Measurements from ENCODE around the gene UBALD1.

Gene UBALD1

DNA sequence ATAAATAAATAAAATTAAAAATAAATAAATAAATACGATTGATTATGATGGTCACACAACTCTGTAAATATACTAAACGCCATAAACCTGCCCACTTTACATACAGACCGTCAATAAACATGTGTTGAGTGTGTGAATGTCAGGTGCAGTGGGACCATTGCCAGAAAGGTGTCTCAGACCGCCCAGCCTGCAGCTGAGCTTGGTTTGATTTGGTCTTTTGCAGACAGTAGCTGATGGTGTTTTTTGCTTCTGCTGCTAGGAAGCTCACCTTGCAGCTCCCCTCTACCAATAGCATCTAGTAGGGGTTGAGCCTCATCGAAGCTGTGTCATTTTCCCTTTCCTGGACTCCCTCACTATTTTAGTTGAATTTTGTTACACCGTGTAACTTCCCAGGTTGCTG, 23.5 kb downstream of the UBALD1 start:
- no peak for DNase-seq (ENCODE audit: low spot score)
- TF ChIP-seq, protein P1, sequence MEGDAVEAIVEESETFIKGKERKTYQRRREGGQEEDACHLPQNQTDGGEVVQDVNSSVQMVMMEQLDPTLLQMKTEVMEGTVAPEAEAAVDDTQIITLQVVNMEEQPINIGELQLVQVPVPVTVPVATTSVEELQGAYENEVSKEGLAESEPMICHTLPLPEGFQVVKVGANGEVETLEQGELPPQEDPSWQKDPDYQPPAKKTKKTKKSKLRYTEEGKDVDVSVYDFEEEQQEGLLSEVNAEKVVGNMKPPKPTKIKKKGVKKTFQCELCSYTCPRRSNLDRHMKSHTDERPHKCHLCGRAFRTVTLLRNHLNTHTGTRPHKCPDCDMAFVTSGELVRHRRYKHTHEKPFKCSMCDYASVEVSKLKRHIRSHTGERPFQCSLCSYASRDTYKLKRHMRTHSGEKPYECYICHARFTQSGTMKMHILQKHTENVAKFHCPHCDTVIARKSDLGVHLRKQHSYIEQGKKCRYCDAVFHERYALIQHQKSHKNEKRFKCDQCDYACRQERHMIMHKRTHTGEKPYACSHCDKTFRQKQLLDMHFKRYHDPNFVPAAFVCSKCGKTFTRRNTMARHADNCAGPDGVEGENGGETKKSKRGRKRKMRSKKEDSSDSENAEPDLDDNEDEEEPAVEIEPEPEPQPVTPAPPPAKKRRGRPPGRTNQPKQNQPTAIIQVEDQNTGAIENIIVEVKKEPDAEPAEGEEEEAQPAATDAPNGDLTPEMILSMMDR (IDR thresholded peaks at IDR 0.05; ENCODE audit: extremely low read depth, insufficient read depth, missing control alignments), result no peak
- in situ Hi-C loops (cut with MboI; ENCODE audit: low pct_unique_long_range_greater_than_20kb, low sequenced_read_pairs, unreplicated experiment), result no loop called here

- DNase-seq (ENCODE audit: low spot score), result no peak
- in situ Hi-C loops (cut with MboI; ENCODE audit: low pct_unique_long_range_greater_than_20kb, low sequenced_read_pairs, unreplicated experiment), result no loop called here
- TF ChIP-seq, protein P1 (IDR thresholded peaks at IDR 0.05; ENCODE audit: extremely low read depth, insufficient read depth, missing control alignments), result no peak
These were observed 25.7 kb downstream of the UBALD1 start for GRCh38 chr16:4588961-4589360.

DNA sequence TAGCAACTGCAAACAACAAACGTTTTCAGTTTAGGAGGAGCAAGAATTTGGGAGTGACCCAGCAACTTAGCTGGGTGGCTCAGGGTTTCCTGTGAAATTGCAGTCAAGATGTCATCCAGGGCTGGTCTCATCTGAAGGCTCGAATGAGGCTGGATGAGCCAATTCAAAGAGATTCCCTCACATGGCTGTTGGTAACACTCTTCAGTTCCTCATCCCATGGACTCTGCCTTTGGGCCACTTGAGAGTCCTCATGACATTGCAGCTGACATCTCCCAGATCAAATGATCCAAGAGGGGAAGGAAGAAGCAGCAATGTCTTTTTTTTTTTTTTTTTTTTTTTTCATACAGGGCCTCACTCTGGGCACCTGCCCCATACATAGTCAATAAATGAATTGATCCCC, 26.3 kb downstream of the UBALD1 start:
- DNase-seq (ENCODE audit: low spot score), result no peak
- TF ChIP-seq, protein P1 (IDR thresholded peaks at IDR 0.05; ENCODE audit: extremely low read depth, insufficient read depth, missing control alignments), result no peak
- in situ Hi-C loops (cut with MboI; ENCODE audit: low pct_unique_long_range_greater_than_20kb, low sequenced_read_pairs, unreplicated experiment), result no loop called here

DNA sequence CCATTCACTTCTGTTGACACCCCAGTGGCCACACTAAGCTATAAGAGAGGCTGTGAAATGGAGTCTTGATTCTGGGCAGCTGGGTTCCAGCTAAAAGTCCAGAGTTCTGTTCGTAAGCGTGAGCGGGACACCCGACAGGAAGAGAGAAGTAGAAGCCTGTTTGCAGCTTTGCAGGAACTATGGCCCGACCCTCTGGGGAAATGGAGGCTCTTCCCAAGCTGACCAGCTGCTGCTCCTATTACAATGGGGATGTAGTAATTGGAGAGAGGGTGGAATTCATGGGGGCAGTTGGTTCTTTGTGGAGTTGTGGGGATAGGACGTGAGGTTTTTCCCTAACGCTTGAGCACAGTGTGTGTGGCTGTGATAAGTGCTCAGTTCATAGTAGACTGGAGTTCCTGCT, 28.4 kb downstream of the UBALD1 start:
- TF ChIP-seq, protein P1 (IDR thresholded peaks at IDR 0.05; ENCODE audit: extremely low read depth, insufficient read depth, missing control alignments), result no peak
- in situ Hi-C loops (cut with MboI; ENCODE audit: low pct_unique_long_range_greater_than_20kb, low sequenced_read_pairs, unreplicated experiment), result no loop called here
- no peak for DNase-seq (ENCODE audit: low spot score)

GRCh38 chr16:4583906-4584305, 30.8 kb downstream of the UBALD1 start:
- DNase-seq (ENCODE audit: low spot score), result no peak
- TF ChIP-seq, protein P1 (IDR thresholded peaks at IDR 0.05; ENCODE audit: extremely low read depth, insufficient read depth, missing control alignments), result no peak
- in situ Hi-C loops (cut with MboI; ENCODE audit: low pct_unique_long_range_greater_than_20kb, low sequenced_read_pairs, unreplicated experiment), result no loop called here

- TF ChIP-seq, protein P1 (IDR thresholded peaks at IDR 0.05; ENCODE audit: extremely low read depth, insufficient read depth, missing control alignments), result no peak
- in situ Hi-C loops (cut with MboI; ENCODE audit: low pct_unique_long_range_greater_than_20kb, low sequenced_read_pairs, unreplicated experiment), result no loop called here
- no peak for DNase-seq (ENCODE audit: low spot score)
These were observed 34.4 kb downstream of the UBALD1 start for GRCh38 chr16:4580250-4580649.

- DNase-seq (ENCODE audit: low spot score), result no peak
- TF ChIP-seq, protein P1 (IDR thresholded peaks at IDR 0.05; ENCODE audit: extremely low read depth, insufficient read depth, missing control alignments), result no peak
- in situ Hi-C loops (cut with MboI; ENCODE audit: low pct_unique_long_range_greater_than_20kb, low sequenced_read_pairs, unreplicated experiment), result no loop called here
These were observed 35.6 kb downstream of the UBALD1 start for GRCh38 chr16:4578961-4579530.

All from GM13977 (cell line).